IPS DF 19.7 (cell line): ENCODE measurements around the gene CASP7.
"Not testable (repeated sequence)": the region's sequence is repeated elsewhere in the genome, so short reads cannot be mapped to it uniquely, and the experiment has no call there.

Experiments
- DNase-seq: peaks from one replicate; pipeline ENCODE4 v3.0.0-alpha.2; 2013; ENCODE audit warnings: low read depth, low spot score

The CASP7 gene

DNA sequence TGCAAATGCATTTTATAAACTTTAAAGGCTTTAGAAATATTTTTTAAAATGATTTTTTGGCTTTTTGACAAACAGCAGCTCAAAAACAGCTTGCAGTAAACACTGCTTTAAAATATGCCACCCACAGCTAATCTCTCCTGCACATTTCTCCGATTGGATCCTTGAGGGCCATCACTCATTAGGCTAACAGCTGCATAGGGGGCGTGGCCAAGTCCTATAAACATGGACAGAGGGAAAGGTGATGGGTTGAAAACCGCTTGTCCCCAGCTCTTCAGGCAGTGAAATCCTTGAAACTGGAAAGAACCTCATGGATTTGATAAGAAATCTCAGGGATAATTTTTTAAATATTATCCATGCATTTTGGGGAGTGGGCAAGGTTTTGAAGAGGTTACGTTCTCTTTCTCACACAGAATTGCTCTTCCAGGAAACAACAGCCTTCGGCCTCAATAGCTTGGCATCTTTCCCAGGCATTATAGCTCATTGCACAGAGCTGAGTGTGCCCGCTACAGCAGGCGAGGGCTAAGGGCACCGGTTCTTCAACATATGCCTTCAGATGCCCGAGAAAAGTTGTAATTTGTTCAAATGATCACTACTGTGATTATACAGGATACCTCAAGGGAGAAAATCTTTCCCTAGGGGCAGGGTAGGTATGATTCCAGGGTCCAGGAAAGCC, 73.4 kb downstream of the CASP7 start:
- no peak for DNase-seq

DNA sequence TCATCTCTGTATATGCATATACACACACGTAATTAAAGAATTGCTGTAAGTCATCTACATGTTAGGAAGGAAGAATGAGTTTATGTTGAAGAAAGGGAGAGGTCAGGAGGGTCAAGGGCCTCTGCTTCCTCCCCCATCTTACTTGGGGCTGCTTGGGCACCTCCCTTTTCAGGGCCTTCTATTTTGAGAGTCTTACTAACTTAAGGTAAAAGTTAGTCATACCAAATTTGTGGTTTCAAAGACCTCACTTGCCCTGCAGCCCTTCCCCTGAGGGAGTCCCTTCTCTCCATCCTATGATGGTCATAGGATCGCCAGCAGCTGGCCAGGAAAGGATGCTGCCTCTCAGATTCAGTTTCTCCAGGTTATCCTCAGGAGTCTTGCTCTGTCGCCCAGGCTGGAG, 74.4 kb downstream of the CASP7 start:
- no peak for DNase-seq

- no peak for DNase-seq
Measured at GRCh38 chr10:113754768-113755167, 75.1 kb downstream of the CASP7 start.

GRCh38 chr10:113756940-113757543, 77.3 kb downstream of the CASP7 start:
- DNase-seq, result no peak

GRCh38 chr10:113762083-113762482, 82.4 kb downstream of the CASP7 start:
- DNase-seq, result no peak

DNA sequence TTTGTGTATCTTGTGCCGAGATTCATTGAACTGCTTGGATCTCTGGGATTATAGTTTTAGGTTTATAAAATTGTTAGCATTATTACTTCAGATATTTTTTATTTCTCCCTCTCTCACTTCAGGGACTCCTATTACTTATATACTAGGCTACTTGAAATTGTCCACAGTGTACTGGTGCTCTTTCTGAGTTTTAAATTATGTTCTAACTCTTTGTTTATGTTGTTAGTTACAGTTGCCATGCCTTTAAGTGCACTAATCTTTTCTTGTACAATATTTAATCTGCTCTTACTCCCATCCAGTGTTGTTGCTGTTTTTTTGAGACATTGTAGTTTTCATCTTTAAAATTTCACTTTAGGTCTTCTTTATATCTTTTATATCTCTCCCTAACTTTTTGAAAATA, 84.9 kb downstream of the CASP7 start:
- DNase-seq, result no peak

- no peak for DNase-seq
Measured at GRCh38 chr10:113765910-113766309, 86.2 kb downstream of the CASP7 start.

GRCh38 chr10:113767222-113767621, 87.5 kb downstream of the CASP7 start:
- DNase-seq, result no peak

- no peak for DNase-seq
Measured at GRCh38 chr10:113770346-113770745, 90.6 kb downstream of the CASP7 start.

DNA sequence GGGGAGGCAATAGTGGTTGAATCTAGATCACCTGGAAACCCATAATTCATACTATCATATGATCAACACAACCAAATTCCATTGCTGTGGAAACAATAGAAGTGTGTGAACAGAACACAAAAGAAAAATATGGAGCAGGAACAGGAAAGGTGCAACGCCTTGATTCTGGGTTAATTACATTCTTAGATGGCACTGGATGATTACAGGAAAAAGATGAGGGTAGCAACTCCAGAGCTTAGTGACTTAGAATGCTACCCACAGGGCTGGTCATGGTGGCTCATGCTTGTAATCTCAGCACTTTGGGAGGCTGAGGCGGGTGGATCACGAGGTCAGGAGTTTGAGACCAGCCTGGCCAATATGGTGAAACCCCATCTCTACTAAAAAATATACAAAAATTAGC, 91.4 kb downstream of the CASP7 start:
- not testable (repeated sequence) for DNase-seq

DNA sequence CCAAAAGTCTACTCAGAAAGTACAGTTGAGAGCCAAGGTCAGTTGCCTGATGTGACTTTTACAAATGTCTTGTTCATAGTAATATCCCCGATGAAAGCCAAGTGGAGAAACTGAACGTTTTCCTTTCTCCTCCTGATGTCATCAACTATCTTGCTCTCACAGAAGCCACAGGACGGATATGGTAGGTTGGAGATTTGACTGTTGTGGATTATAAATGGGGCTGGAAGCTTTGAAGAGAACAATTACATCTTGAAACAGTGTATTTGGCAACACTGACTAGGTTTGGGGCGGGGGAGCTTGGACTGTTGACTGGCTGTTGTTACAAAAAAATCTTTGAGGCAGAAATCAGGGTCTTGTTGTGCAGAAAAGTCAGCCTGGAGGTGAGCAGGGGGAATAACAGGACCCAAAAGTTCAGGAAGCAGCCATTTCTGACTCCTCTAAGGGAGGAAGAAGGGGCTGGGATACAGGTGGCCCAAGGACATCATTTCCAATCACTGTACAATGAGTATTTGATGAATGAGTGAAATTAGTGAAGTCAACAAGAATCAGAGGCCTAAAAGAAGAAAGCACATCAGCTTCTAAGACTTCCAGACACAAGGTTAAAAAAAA, 96.1 kb downstream of the CASP7 start:
- DNase-seq, result no peak

DNA sequence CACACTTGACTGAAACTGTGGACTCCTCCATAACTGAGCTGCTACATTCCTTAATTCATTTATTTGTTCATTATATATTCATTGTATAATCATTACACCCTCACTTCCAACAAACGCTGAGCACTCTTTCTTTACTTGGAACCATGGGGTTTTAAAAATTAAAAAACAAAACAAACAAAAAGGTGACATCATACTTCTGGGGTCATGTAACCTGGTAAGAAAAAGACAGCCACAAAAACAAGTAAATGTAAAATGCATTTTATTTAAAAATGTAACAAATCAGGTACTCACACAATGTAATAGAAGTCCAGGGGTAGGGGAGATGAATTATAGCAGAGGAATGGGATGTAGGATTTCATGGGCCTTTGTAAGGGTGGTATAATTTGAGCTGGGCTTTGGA, 96.8 kb downstream of the CASP7 start:
- no peak for DNase-seq
